HG03469 (cell line): ENCODE measurements around the gene GLYATL3.
A peak's percentile ranks its signal among the peaks of the same experiment; 100 is the strongest.

Experiments used
- ATAC-seq: cut with Tn5 transposase; IDR thresholded peaks from one replicate; pipeline ENCODE4 v1.9.1; 2021; ENCODE audit warnings: mild to moderate bottlenecking, moderate library complexity, moderate number of reproducible peaks; ENCODE audit not compliant: unreplicated experiment

GLYATL3 gene

DNA sequence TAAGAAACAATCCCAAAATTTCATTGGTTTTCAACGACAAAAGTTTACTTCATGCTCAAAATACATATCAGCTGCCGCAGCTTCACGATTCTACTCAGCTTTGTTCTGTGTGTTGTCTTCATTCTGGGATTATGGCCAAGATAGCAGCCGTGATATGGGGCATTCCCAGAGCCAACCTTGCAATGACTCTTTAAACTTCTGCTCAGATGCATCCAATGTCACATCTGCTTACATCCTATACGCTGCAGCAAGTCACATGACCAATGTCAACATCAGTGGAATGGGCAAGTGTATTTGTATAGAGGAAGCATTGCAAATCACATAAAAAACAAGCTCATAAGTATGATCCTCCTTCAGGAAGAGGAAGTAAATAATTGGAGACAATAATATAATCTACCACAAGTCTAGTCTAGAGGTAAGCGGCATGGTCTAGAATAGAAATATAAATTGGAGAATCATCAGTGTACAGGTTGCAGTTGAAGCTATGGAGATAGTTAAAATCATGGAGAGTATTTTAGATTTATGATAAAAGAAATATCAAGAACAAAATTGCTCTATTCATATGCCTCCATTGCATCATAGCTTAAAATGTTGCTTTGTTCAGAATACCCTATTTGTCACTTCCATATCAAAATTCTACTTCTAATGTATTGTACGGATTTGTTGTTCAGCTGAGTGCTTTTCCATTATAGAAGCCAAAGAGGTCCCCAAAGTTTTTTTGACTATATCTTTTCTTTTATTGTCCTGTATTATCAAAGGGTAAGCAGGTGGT is 43.5 kb downstream of the GLYATL3 start:
- no peak for ATAC-seq

DNA sequence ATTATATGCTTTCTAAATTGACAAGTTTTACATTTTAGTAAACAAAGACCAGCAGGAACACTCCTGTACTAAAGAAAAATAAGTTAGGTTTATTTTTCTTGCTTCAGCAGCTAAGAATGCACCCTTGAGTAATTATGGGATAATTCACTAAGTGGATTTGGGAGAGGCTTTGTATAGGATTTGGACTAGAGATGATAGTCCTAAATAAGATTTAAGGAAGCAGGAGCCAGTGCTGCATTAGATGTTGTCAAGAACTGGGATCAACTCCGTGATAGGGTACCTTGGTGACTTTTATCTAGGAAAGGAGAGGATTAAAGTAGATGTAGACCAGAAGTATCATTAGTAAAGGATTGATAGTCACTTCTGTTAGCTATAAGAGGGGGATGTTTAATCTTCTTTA is 46.6 kb downstream of the GLYATL3 start:
- ATAC-seq, result no peak

DNA sequence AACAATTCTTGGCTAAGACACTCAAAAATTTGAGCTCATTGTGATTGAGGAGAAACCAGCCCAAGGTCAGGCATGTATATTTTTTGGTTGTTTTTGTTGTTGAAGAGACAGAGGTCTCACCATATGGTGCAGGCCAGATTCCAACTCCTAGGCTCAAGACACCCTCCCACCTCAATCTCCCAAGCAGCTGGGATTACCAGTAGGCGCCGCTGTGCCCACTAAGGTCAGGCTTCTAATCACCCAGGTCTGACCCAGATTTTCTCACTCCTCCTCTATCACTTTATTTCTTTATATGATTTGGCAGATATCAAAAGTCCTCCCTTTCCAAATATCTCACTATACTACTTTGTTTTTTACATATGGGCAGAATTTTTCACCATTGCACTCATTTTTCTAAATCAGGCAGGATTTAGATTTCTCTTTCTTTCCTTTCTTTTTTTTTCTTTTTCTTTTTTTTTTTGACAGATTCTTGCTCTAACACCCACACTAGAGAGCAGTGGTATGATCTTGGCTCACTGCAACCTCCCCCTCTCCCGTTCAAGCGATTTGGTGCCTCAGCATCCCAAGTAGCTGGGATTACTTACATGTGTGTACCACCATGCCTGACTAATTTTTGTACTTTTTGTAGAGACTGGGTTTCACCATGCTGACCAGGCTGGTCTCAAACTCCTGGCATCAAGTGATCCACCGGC is 49.0 kb downstream of the GLYATL3 start:
- ATAC-seq, result no peak

DNA sequence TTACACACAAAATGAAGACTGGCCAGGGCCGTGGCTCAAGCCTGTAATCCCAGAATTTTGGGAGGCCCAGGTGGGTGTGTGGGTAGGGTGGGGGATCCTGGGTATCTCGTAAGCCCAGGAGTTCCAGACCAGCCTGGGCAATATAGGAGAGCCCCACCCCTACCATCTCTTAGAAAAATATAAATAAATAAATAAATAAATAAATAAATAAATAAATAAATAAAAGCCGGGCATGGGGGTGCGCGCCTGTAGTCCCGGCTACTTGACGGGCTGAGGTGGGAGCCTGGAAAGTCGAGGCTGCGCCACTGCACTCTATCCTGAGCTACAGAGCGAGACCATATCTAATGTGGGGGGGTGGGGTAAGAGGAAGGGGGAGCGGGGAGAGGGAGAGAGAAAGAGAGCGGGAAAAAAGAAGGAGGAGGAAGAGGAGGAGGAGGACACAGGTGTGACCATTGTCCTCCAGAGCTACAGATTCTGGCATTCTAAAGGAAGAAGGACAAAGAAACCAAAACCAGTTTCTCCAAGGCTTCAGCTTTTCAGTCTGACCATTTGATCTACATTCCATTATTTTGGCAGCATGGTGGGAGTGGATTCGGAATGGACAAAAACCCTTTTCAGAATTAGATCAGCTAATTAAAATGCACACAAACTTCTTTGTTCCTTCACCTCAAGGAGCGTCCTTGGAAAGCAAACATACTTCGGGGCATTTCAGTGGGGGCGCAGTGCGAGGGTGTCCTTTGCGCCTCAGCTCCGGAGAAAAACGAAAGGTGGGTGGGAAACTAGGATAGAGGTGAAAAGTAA is 50.2 kb downstream of the GLYATL3 start:
- ATAC-seq, result no peak

DNA sequence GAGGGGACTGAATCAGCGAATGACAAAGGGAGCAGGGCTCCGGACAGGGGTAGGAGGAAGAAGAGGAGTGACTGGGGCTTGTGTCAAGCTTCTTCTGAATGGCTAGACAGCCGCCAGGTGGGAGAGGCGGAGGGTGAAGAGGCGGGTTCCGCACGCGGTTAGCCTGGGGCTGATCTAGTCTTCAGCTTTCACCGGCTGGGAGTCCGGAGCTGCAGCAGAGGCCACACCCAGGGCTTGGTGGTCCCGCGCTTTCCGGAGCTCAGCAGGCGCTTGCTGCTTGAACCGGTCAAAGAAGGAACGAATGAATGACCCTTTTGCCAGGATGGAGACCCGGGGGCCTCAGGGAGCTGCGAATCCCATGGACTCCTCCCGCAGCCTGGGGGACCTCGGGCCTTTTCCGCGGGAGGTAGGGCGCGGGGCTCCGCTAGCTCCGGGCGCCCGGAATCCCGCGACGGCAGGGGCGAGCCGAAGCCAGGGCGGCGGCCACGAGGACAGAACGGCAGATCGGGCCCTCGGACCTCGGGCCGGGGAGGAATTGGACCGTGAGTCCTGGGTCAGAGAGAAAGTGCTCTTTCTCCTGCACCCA is 50.9 kb downstream of the GLYATL3 start, which contains the start of gene C6orf141:
Gene C6orf141, plus strand, starts transcription at position 177 of the 586 bp plus-strand sequence. Its CDS starts 125 bp downstream, at position 302.
- ATAC-seq, result peak; percentile 55

DNA sequence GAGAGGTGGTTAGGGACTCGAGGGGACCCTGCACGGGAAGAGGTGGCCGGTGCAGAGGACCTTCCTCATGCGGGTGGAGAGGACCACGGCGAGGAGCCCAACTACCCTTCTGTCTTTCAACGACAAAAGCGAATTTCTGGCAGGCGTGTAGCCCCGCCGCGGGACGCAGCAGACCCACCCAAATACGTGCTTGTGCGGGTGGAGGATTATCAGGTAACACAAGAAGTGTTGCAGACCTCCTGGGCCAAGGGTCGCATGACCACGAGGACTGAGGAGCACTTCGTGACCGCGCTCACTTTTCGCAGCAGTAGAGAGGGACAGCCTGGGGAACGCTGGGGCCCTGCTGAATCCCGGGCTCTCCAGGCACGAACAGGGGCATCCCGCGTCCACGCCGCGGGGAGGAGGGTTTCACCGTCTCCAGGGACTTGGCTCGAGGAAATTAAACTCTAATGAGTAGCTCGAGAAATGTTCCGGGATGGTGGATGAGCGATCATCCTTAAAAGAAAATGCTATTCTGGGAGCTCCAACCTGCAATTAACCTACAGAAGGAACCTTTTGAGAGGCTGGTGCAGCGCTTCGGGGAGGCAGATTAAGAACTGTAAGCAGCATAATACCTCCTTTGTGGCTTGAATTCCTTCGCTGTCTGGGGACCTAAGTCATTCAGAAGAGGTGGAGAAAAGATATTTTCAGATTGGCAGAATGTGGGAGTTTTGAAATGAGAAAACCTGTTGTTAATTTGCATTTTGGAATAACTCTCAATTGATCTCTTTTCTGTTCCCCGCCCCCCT is 51.5 kb downstream of the GLYATL3 start:
- peak; percentile 29 for ATAC-seq

DNA sequence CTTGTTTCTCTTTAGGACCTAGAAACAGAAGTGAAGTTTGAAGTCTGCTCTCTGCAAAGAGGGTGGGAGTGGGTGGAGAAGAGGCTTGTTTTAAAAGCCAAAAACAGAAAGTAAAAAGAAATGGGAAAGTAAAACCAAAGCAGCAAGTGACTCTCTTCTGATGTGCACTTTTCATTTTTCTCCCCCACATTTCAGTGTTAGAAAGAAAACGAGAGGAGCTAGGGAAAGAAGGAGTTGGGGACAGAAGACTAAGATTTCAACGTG is 52.1 kb downstream of the GLYATL3 start:
- ATAC-seq, result peak; percentile 42

DNA sequence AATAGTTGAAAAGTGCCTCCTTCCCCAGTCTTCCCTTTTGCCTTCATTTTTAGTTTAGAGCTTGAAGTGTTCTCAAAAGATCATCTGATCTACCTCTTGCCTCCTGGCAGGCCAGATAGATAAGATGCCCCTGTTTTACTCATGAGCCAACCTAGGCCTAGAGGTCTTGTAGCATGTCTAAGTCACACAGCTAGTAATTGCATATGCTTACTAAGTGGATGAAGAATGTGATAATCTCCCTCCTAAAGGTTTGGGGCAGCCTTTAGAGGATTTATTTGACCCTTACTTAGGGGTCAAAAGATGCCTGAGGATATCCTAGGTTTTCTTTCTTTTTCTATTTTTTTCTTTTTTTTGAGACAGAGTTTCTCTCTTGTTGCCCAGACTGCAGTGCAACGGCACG is 52.9 kb downstream of the GLYATL3 start:
- ATAC-seq, result no peak

DNA sequence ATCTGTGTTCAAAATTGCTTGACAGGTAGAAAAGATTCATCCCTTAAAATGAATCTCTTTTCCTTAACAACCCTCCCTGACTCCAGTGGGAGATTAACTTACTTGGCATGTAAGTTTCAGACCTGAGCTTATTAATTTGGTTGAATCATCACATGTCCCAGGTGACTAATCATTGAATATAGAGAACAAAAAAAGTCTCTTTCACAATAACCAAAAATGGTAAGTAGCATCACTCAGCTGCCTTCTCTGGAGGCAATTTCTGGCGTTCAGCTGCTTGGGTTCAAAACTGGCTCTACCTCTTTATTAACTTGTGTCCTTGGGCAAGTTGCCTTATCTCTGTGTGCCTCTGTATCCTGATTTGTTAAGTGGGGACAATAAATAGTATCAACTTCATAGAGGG is 53.7 kb downstream of the GLYATL3 start:
- no peak for ATAC-seq

DNA sequence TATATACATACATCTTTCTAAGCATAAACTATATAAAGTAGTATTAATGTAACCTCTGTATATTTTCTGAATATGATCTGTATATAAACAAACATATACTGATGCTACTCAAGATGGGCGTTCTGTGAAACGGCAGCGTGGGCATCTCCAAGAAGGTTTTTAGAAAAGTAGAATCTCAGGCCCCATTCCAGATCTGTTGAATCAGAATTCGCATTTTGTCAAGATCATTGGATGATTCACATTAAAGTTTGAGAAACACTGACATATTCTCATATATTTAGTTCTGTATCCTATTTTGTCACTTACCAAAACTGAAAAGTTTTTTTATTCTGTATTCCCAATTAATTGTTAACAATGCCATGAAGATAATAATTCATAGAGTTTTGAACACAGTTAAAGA is 56.2 kb downstream of the GLYATL3 start:
- no peak for ATAC-seq

DNA sequence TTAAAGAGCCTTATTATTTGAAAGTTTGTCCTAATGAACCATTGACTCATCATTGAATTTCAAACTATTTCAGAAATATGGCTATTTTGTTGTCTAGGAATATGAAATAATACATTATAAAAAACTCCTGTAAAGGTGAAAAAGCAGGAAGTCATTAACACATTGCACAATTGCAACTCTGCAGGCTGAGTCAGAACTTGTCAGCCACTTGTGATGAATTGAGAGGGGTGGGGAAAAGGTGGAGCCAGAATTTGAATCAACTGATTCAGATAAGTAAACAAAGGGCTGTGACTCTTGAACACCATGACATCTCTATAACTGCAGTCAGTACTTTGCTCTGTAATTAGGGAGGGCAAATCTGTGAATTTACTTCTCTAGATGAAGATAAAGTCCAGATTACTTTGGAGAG is 56.7 kb downstream of the GLYATL3 start:
- no peak for ATAC-seq

DNA sequence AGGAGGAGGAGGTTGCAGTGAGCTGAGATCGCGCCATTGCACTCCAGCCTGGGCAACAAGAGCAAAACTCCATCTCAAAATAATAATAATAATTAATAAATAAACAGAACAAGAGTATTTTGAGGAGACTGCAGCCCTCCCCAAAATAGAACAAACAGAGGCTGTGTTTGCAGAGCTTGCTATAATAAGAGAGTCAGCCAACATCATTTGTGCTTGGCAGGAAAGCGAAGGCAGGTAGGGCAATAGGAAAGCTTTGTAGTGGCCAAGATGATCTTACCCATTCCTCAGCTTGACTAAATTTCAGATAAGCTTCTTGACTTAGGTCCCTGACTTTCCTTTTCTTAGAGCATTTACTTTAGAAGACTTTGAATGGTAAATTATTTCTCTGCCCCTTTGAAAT is 57.5 kb downstream of the GLYATL3 start:
- no peak for ATAC-seq

DNA sequence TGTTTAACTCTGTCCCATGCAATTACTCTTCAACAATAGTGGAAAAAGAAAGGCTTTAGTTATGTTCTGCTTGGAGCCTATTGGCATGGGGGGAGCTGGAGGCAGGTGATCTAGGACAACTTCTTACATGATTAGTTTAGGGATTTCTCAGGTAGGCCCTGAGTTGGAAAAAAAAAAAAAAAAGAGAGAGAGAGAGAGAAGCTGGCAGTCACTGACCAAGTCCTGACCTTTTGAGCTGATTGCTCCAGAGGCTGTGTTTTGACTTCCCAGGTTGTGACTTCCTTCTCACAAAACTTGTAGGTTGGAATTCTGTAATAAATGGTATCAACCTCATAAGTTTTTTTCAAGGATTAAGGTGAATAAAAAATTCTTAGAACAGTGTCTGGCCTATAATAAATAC is 58.5 kb downstream of the GLYATL3 start:
- no peak for ATAC-seq

DNA sequence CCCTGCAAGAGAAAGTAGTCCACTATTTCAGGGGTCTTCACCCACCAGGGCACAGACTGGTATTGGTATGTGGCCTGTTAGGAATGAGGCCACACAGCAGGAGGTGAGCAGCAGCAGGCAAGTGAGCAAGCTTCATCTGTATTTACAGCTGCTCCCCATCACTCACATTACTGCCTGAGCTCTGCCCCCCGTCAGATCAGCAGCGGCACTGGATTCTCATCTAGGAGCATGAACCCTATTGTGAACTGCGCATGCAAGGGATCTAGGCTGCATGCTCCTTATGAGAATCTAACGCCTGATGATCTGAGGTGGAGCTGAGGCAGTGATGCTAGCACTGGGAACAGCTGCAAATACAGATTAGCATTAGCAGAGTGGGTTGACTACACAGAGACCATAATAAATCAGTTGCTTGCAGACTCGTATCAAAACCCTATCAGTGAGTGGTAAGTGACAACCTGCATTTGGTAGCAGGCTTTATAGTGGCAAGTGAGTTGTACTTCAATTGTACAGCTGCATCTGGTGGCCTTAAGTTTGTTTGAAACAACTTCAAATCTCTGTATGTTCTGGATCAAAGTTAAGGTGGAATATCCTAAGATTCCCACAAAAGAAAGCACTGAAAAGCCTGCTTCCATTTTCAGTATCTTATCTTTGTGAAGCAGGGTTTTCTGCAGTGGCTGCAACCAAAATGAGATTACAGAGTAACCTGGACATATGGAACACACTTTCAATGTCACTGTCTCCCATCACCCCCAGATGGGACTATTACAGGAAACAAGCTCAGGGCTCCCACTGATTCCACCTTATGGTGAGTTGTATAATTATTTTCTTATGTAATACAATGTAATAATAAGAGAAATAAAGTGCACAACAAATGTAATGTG is 63.5 kb downstream of the GLYATL3 start:
- no peak for ATAC-seq

DNA sequence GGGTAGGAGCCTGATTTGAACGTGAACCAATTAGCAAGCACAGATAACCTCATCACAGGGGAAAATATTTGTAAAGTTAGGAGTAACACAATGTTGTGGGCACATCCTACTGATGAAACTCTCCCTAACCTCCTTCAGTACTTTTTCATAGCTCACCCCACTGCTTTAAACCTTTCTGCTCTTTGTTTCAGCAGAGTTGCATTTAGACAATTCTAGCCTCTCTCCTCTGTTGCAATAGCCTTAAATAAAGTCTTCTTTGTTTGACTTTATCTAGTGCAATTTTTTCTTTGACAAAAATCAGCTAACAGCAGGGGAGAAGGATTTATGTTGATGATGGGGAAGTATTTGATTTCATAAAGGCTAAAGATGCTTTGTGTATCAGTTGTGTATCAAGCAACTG is 64.8 kb downstream of the GLYATL3 start:
- ATAC-seq, result no peak

DNA sequence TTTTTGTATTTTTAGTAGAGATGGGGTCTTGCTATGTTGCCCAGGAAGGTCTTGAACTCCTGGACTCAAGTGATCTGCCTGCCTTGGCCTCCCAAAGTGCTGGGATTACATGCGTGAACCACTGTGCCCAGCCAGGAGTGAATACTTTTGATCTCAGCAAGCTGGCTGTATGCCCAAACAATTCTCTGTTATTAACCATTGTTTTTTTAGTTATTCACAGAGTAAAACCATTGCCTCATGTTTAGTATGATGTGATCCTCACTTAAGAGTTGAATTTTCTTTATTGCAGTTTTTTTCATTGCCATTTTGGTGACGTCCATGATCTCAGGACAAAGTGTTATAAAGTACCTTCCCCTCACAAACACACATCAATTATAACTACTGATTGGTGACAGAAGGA is 65.5 kb downstream of the GLYATL3 start:
- ATAC-seq, result no peak

DNA sequence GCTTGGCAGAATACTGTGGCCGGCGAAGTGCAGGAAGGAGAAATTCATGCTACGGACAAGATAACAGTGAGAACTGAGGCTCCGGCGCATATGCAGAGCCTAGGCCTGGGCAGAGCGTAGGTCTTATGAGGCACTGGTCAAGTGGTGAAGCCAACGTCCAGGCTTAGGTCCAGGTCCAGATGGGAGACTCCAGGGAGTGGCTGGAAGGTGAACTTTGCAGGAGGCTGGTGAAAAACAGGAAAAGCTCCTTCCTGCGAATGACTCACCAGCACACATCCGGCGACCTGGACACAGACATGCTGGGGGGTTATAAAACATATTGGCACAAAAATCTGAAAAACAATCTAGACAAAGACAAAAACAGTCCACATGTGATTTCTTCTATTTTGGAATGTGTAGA is 66.1 kb downstream of the GLYATL3 start:
- ATAC-seq, result no peak

DNA sequence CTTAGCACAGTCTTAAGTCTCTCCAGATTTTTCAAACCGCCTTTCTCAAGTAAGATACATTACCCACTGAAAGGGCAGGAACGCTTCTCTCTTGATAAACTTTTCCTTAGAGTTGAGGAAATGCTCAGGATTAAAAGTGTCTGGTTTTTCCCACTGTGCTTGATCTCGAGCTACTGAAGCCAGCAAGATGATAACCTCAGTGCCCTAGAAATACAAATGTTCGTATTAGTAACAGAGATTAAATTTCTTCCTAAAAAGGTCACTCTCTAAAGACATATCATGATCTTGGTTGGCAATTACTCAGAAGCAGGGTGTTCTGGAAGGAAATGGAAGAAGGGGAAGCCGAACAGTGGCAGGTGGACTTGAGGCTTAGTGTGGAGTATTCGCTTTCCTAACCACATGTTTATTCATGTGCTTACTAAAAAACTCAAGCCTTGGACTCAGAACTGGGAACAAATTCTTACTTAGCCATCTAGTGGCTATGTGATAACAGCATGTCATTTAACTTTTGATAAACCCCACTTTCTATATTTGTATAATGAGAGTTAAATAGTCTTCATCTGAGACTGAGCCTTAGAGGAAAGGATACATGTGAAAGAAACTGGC is 70.9 kb downstream of the GLYATL3 start:
- no peak for ATAC-seq

DNA sequence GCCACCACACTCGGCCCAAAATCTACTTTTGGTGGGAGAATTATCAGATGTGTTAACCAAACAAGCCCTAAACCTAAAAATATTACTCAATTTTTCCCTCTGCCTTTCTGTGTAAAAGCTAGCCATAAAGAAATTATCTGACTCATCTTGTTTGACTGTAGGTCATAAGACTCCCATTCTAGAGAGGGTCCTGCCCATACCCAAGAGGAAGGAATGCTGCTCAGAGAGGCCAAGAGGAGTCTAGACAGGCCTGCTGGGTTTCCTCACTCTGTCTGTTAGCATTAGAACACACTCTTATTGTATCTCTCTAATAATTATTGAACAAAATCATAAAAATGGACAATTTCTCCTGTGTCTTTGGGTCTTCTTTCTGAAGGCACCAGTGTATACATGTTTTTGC is 76.9 kb downstream of the GLYATL3 start:
- no peak for ATAC-seq
